Medulla oblongata (tissue), 1 donor: ENCODE data around the gene KLF4.
"Not testable (repeated sequence)": the region's sequence is repeated elsewhere in the genome, so short reads cannot be mapped to it uniquely, and the experiment has no call there.

Experiments
- DNase-seq: peaks from one replicate; pipeline ENCODE4 v3.0.0-alpha.2; 2015; ENCODE audit errors: extremely low spot score

The KLF4 gene

DNA sequence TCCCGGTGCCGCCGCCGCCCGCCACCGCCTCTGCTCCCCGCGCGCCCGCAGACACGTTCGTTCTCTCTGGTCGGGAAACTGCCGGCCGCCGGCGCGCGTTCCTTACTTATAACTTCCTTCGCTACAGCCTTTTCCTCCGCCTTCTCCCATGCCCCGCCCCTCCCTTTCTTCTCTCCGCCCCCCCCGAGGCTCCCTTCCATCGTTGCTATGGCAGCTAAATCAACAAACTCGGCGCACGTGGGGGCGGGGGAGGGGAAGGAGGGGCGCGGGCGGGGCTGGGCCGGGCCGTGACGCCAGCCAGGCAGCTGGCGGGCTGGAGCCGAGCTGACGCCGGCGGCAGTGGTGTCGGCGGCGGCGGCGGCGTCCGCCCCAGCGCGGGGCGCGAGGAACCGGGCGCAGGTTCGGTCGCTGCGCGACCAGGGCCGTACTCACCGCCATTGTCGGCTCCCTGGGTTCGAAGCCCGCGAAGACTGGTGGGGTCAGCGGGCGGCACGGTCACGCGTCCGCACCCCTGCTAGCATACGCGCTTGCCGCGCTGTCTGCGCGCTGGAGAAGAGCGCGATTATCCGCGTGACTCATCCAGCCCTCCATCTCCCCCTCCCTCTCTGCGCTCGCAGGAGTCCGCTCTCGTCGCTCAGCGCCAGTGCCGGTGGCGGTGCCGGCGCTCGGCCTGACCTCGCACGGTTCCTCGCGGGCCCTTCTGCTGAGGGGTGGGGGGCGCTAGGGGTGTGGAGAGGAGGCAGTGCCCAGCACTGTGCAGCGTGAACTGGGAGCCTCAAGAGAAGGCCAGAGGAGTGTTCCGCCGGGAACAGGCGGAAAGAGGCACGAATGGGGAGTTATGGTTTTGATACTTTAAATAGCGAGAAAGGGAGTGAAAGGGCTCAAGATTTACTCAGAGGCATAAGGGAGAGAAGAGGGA lies at the start of gene KLF4:
Gene KLF4 (minus strand): TSS at position 83 of the 919 bp plus-strand sequence. CDS start 597 bp downstream, outside the sequence.
- DNase-seq: peak; percentile 84

DNA sequence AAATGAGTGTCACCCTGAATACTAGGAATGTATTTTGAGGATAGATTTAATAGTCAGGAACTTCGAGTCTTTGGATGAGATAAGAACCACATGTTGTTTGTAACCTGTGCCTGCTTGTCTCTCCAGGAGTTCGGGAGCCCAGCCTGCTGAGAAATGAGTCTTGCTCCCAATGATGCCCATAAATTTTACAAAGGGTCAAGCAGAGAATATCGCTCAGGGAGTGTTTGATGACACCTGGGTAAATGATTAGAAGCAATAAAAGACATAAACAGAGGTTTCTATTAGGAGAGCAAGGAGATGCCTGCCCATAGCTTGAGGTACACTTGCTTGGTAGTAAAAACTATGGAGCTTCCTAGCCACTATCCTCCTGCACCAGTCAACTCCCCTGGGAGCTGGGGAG lies 46.9 kb upstream of the KLF4 start:
- DNase-seq: no peak

DNA sequence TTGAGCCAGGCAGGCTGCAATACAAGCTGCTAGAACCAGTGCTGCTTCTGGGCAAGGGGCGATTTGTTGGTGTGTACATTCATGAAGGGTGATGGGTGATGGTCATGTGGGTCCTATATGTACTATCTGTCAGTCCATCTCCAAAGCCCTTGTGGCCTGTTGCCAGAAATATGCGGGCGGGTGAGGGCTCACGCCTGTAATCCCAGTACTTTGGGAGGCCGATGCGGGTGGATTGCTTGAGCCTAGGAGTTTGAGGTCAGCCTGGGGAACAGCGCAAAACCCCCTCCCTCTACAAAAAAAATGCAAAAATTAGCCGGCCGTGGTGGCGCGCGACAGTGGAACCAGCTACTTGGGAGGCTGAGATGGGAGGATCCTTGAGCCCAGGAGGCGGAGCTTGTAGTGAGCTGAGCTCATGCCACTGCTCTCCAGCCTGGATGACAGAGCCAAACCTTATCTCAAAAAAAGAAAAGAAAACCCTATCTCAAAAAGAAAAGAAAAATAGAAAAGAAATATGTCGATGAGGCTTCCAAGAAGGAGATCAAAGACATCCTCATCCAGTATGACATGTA lies 45.0 kb upstream of the KLF4 start:
- no peak for DNase-seq

DNA sequence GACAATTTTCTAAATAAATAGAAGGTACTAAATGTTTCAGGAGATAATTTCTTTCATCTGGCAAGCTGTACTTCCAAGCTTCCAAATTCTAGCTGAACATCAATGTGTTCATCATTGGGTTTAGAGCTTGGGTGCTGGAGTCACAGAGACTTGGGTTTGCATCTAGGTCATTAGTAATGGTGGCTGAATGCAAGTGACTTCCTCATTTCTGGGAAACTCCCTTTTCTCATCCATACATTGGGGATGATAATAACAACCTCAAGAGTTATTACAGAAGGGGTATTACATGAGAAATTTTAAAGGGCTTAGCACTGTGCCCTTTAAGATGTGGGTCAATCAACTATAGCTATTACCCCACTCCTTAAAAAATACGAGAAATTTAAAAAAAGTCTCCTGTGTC lies 41.1 kb upstream of the KLF4 start:
- DNase-seq: no peak

DNA sequence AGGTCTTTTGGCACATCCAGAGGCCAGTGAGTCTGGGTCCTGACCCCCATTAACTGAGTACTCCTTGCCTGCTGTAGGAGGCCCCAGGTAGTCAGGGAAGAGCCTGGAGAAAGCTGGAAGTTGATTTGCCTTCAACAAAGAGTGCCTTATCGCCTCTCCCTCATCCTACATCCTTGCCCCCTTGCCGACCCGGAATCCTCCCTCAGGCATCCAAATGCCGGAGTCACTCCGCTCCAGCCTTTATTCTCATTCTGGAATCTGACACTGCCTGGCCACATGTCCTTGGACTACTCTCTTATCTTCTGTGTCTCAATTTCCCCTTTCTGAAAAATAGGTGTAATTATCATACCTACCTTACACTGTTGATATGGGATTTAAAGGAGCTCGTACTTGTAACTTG lies 39.1 kb upstream of the KLF4 start:
- DNase-seq: no peak

DNA sequence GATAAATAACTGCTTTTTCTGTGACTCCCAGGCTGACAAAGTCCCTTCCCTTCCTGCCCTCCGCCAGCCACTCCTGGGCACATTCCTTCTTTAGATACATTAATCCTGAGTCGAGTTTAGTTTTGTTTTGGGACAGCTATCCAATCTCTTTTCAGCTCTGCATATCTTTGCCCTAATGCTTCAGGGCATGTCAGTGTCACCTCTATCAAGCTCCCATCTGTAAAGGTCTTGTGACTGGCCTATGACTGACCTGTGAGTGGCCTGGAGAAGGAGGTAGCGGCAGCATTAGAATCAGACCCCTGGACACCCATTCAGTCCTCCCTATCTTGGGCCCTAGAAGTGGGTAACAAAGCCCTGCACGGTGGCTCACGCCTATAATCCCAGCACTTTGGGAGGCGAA lies 34.0 kb upstream of the KLF4 start:
- DNase-seq: no peak

DNA sequence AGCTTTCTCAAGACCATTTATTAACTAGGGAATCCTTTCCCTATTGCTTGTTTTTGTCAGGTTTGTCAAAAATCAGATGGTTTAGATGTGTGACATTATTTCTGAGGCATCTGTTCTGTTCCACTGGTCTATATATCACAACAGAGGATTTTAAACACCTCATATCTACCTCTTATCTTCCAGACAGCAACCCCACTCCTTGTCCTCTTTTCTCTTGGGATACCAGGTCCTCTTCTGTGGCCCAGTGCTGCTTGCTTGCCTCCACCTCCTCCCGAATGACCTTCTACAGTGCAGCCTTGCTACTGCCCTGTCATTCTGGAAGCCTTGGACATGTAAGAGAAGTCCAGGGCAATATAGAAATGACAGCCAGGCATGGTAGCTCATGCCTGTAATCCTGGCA lies 30.6 kb upstream of the KLF4 start:
- DNase-seq: no peak

DNA sequence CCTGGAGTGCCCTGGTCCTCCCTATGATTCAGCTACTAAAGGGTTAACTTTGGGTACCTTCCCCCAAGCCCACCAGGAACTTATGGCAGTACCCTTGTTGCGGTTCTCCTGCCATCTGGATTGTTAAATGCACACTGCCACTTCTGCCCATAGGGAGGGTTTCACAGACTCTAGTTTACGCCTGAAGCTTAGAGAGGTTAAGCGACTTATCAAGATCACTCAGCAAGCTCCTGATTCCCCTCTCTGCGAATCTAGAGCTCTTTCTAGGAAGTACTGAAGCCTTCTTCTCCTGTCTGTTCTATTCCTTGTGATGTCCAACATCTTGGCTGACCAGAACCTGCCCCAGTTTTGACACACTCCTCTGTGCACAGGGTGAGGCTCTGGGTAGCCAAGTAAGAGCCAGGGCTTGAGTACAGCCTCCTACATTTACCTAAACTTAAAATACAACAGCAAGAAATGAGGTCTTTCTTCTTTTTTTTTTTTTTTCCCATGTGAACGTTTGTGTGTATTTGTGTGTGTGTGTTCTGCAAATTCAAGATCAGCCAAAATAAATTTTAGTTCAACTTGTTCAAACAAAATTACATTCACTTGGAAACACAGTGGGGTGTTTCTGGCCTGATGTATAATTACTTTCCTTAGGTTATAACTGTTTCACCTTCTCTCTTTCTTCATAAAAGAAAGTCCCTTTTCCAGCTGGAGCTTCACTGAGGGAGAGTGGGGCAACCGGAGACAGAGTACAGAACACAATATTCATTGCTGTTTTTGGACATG lies 28.7 kb upstream of the KLF4 start:
- no peak for DNase-seq

DNA sequence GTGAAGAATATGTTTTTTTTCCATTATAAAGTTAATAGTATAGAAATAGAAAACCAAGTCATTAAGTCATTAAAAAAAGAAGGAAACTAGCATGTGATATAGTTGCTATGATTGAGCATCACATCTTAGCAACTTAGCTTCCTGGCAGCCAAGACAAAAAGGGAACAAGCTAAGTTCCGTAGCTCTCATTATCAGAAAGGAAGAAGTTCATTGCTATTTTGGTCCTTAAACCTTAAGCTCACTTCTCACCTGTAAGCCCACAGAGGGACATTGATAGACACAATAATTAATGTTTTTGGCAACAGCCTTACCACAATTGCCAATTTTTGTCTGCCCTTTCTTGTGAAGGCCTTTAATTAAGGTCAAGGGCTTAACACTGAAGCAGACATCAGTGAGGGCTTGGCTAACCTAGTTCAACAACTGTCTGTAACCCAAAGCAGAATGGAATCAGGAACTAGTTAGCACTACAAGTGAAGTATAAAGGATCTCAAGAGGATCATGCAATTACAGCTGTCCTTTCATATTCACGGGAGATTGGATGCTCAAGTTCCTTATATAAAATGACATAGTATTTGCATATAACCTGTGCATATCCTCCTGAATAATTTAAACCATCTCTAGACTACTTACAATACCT lies 24.0 kb upstream of the KLF4 start:
- no peak for DNase-seq

DNA sequence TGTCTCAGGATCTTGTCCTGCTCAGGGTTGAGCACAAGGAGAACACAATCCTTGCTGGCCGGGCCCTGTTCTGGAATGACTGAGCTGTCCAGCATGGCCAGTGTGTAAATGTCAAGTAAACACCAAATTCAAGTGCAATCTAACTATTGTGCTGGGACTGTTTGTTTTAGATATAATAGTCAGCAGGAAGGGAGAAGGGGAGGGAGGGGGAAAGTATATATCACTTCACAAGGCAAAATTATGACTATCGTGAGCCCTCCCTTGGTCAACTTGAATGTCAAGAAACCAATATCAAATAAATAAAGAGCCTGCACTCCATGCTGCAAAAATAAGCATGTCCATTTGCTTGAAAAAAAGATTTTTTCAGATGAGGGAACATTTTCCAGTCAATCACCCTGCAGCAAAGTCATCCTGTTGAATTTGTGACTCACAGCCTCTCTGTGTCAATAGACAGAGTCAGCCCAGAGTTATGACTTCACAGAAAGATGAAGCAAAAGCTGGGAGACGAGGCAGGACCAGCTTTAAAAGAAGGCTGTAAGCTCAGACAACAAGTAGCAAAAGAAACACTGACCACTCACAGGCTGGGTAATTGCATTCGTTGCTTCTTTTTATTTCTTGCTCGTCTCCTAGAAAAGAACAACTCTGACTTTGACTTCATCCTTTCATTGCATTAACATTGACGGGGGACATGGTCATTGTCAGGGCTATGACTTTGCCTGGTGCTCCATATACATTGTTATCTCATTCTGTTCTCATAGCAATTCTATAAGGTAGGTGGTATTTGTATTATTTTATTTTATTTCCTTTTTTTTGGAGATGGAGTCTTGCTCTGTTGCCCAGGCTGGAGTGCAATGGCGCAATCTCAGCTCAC lies 15.3 kb upstream of the KLF4 start:
- no peak for DNase-seq

DNA sequence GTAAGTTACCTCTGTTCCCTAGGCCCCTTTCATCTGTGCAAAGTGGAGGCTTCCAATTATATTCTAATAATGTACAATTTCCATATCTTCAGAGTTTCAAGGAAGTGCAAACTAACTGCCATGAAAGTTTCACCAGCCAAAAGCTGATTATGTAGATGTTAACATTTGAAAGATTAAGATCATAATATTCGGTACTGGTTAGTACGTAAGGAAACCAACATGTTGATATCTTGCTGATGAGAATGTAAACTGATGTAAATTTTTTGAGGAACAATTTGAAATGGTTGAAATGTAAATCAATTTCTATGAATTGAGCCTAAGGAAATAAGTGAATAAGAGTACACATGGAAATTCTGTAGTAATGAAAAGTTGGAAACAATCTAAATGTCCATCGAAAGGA lies 12.9 kb upstream of the KLF4 start:
- DNase-seq: no peak

DNA sequence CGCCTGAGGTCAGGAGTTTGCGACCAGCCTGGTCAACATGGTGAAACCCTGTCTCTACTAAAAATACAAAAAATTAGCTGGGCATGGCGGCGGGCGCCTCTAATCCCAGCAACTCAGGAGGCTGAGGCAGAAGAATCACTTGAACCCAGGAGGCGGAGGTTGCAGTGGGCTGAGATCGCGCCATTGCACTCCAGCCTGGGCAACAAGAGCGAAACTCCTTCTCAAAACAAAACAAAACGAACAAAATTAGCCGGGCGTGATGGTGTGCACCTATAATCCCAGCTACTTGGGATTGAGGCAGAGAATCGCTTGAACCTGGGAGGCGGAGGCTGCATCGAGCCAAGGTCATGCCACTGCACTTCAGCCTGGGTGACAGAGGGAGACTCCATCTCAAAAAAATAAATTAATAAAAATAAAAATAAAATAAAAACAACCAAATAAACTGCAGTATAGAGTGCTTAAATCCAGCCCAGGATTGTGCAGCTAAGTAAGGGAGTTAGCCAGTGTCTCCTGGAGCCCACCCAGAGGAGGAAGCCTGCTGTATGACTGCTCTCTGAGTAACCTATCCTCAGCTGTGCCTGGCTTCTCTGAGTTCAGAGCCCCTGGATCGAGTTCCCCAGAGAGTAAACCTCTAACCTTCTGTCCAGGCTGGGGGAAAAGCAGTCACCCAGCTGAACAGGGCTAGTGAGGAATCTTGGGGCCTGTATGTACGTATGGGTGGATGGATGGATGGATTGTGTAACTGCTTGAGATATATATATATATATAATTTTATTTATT lies 11.0 kb upstream of the KLF4 start:
- not testable (repeated sequence) for DNase-seq

DNA sequence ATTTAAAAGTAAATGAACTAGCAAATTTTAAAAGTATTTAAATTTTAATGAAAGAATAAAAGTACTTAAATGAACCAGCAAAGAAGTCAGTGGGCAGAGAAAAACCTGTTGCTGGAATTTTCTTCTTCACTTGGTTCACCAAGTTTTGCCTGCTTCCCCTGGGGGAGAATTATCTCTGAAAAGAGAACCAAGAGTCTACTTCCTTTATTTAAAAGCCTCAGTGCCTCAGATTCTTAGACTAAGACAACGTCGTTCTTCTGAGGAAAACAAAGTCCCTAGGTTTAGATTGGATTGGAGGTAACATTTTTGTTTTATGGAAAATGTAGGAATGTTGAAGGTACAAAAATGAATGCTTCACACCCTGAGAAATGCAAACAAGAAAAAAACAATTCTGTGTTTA lies 7.4 kb upstream of the KLF4 start:
- DNase-seq: no peak

DNA sequence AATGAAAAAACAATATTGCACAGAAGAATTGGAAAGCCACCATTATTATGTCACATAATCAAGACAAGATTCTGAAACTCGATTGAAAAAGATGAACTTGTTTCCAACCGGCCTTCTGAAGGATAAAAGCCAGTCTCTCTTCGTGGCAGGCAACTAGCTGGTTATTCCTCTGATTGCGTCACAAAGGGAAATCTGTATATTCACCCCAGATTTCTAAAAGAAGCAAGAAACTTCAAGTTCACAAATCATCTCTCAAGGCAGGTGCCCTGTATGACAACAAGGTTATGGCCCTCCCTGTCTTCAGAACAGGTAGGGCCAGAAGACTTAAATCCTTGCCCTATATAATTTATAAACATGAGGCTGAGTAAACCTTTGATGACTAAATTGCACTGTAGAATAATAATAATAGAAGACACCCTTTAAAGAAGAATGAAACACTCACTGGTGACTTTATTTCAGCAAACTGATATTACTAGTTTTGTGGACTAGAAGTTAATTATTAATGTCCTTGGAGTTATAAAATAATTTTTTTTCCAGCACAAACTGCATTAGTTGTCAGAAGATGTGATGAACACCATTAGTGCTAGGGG lies 2.9 kb upstream of the KLF4 start:
- DNase-seq: no peak

DNA sequence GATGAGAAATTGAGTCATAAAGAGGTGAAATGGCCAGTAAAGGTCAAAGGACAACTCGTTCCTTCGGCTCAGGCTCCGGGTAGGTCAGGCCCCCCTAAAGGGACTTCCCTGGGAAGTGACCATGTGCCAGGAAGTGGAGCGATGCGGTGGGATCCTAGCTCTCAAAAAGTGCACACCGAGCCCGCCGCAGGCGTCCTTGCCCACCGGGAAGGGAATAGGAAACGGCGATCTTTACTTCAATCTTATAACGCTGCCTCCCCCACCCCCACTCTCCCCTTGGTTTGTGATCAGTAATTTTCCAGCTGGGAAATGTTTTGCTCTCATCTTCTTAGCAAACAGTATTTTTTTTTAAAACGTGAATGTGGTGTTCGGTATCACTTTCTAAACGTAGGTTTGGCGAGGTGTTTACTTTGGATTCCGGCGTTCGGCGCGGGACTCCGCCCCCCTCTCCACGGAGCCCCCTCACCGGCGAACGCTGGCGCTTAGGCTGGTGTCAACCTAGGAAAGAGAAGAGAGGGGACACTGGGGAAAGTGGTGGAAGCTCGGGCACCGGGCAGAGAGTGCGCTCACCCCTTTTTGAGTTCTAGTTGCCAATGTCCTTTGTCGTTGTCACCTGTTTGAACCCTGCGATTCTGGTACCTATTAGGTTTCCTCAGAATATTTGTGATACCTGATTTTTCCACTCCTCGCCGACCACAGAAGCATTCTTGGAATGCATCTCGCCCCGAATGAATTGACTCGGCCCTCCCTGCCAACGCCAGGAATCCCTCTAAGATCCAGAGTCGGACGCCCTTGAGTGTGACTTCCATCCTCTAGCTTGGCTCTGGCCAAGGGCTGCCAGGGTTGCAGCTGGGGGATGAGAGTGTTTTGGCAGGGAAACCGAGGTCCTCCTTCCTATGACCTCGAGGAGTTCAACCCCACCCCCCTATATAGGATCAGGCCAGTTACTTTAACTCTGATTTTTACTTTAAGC lies 1.8 kb upstream of the KLF4 start:
- no peak for DNase-seq

DNA sequence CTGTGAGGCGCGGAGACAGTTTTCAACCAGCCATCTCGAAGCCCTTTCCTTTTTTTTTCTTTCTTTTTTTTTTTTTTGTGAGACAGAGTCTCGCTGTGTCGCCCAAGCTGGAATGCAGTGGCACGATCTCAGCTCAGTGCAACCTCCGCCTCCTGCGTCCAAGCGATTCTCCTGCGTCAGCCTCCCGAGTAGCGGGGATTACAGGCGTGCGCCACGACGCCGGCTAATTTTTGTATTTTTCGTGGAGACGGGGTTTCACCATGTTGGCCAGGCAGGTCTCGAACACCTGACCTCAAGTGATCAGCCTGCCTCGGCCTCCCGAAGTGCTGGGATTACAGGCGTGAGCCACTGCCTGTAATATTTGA lies 1.0 kb upstream of the KLF4 start:
- DNase-seq: not testable (repeated sequence)

DNA sequence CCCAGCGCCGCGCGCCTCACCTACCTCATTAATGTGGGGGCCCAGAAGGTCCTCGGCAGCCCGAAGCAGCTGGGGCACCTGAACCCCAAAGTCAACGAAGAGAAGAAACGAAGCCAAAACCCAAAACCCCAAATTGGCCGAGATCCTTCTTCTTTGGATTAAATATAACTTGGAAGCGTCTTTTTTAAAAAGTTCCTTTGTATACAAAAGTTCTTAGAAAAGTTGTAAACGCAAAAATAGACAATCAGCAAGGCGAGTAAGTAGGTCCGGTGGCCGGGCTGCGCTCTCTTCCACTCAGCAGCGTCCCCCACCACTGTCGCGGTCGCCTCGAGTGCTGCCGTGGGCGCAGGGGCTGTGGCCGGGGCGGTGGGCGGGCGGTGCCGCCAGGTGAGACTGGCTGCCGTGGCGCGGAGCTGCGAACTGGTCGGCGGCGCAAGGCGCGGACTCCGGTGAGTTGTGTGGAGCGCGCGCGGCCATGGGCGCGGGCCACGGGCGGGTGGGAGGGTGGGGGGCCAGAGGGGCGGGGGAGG lies 360 bp downstream of the KLF4 start:
- no peak for DNase-seq

DNA sequence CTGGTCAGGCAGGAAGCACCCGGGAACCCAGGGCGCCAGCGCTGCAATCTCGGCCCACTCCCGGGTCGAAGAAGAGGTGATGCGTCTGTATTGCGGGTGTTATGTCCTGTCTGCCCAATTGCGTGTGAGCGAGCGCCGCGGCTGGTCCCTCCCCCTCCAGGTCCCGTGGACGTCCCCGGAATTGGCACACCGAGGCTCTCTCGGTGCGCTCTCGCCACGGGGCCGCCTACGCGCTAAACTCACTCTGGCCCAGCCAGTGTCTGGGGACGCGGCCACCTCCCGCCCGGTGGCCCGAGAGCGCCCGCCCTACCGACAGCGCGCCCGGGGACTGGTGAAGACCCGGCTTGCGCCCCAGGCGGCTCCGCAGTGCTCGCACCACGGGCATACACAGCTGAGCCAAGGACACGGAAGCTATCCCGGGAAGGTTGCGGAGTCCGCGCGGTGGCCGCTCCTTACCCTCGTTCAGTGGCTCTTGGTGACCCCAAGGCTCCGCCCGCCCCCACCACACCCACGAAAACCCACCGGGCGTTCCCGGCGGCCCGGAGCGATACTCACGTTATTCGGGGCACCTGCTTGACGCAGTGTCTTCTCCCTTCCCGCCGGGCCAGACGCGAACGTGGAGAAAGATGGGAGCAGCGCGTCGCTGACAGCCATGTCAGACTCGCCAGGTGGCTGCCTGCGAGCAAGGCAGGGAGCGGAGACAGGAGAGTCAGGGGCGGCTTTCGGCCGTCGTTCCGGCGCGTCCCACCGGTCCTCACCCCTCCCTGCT lies 1.0 kb downstream of the KLF4 start:
- DNase-seq: peak; percentile 25
